Mesenchymal stem cell (in vitro differentiated cells and primary cell): ENCODE results near the gene PTPRG.

Experiments
- DNase-seq: peaks from one replicate; pipeline ENCODE4 v3.0.0-alpha.2; 2013
- H2AFZ ChIP-seq: one replicate; pipeline ENCODE4 v1.6.1; 2013; ENCODE audit warnings: low read depth, mild to moderate bottlenecking, control low read depth, inconsistent platforms, low read length, moderate library complexity
- H2AK5ac ChIP-seq: 2 replicates; pipeline ENCODE4 v1.6.1; 2013; ENCODE audit warnings: low read length, moderate library complexity, mild to moderate bottlenecking, inconsistent platforms; ENCODE audit not compliant: severe bottlenecking
- H2BK120ac ChIP-seq: one replicate; pipeline ENCODE4 v1.6.1; 2013; ENCODE audit warnings: low read depth, mild to moderate bottlenecking, inconsistent platforms, low read length, moderate library complexity
- H2BK12ac ChIP-seq, 2 experiments: one replicate each; pipeline ENCODE4 v1.6.1; 2013; ENCODE audit warnings: inconsistent platforms in 2 of 2, low read length in 2 of 2, mild to moderate bottlenecking in 2 of 2, moderate library complexity in 2 of 2, control low read depth in 1 of 2
- H2BK15ac ChIP-seq: one replicate; pipeline ENCODE4 v1.6.1; 2013; ENCODE audit warnings: mild to moderate bottlenecking, low read depth, inconsistent platforms; ENCODE audit not compliant: poor library complexity, severe bottlenecking
- H2BK5ac ChIP-seq: 2 replicates; pipeline ENCODE4 v1.6.1; 2013; ENCODE audit warnings: low read depth, mild to moderate bottlenecking, low read length, control low read depth, inconsistent platforms; ENCODE audit not compliant: poor library complexity, severe bottlenecking
- H3K14ac ChIP-seq, 2 experiments: one replicate each; pipeline ENCODE4 v1.6.1; 2013; ENCODE audit warnings: inconsistent platforms in 2 of 2, low read length in 2 of 2, control low read depth in 1 of 2, mild to moderate bottlenecking in 1 of 2, moderate library complexity in 1 of 2
- H3K18ac ChIP-seq, 2 experiments: one replicate each; pipeline ENCODE4 v1.6.1; 2013; ENCODE audit warnings: inconsistent platforms in 2 of 2, low read length in 2 of 2, control low read depth in 1 of 2, low read depth in 1 of 2, mild to moderate bottlenecking in 1 of 2
- H3K23ac ChIP-seq, 2 experiments: one replicate each; pipeline ENCODE4 v1.6.1; 2013; ENCODE audit warnings: inconsistent platforms in 2 of 2, low read length in 2 of 2, mild to moderate bottlenecking in 2 of 2, moderate library complexity in 2 of 2, control low read depth in 1 of 2
- H3K27ac ChIP-seq: 2 replicates; pipeline ENCODE4 v1.5.1; 2013; ENCODE audit warnings: mild to moderate bottlenecking, moderate library complexity, low read length, control low read depth, inconsistent platforms; ENCODE audit not compliant: poor library complexity, severe bottlenecking
- H3K27me3 ChIP-seq, 2 experiments: 2 replicates each; pipeline versions ENCODE4 v1.6.1 to v1.7.0; 2013; ENCODE audit warnings: low read length in 2 of 2, mild to moderate bottlenecking in 2 of 2, moderate library complexity in 2 of 2, control low read depth in 1 of 2, inconsistent platforms in 1 of 2; ENCODE audit not compliant: control insufficient read depth in 1 of 2, insufficient read depth in 1 of 2
- H3K36me3 ChIP-seq, 2 experiments: 2 replicates each; pipeline versions ENCODE4 v1.6.1 to v1.7.0; 2013; ENCODE audit warnings: low read length in 2 of 2, control low read depth in 1 of 2, inconsistent platforms in 1 of 2, low read depth in 1 of 2, mild to moderate bottlenecking in 1 of 2; ENCODE audit not compliant: insufficient read depth in 2 of 2, control insufficient read depth in 1 of 2
- H3K4ac ChIP-seq, 2 experiments: one replicate each; pipeline ENCODE4 v1.6.1; 2013; ENCODE audit warnings: inconsistent platforms in 2 of 2, low read length in 2 of 2, mild to moderate bottlenecking in 2 of 2, moderate library complexity in 2 of 2, control low read depth in 1 of 2, low read depth in 1 of 2
- H3K4me1 ChIP-seq: 2 replicates; pipeline ENCODE4 v1.6.1; 2013; ENCODE audit warnings: low read depth, low read length, control low read depth; ENCODE audit not compliant: control insufficient read depth, insufficient read depth
- H3K4me2 ChIP-seq: 2 replicates; pipeline ENCODE4 v1.6.1; 2013; ENCODE audit warnings: low read length, mild to moderate bottlenecking, inconsistent platforms; ENCODE audit not compliant: poor library complexity, severe bottlenecking
- H3K4me3 ChIP-seq, 2 experiments: 2 replicates each; pipeline versions ENCODE4 v1.5.1 to v1.7.0; 2013; ENCODE audit warnings: low read length in 2 of 2, mild to moderate bottlenecking in 2 of 2, control low read depth in 1 of 2, low read depth in 1 of 2; ENCODE audit not compliant: insufficient read depth in 1 of 2
- H3K79me1 ChIP-seq: replicated peaks from 2 replicates; pipeline ENCODE4 v1.6.1; 2013; ENCODE audit warnings: mild to moderate bottlenecking, control low read depth, low read length, inconsistent platforms; ENCODE audit not compliant: poor library complexity, severe bottlenecking
- H3K9ac ChIP-seq: 2 replicates; pipeline ENCODE4 v1.7.0; 2013; ENCODE audit warnings: mild to moderate bottlenecking, low read length, moderate library complexity
- H3K9me3 ChIP-seq: 2 replicates; pipeline ENCODE4 v1.7.0; 2013; ENCODE audit warnings: mild to moderate bottlenecking, low read length; ENCODE audit not compliant: control insufficient read depth
- H4K8ac ChIP-seq: one replicate; pipeline ENCODE4 v1.6.1; 2013; ENCODE audit warnings: inconsistent platforms, mild to moderate bottlenecking, low read length, moderate library complexity
- H4K91ac ChIP-seq: one replicate; pipeline ENCODE4 v1.6.1; 2013; ENCODE audit warnings: mild to moderate bottlenecking, low read length, inconsistent platforms
- WGBS: methylation state at CpG from one replicate; pipeline ENCODE4 v1.1.7; 2013; ENCODE audit warnings: mixed read lengths; 5-methylcytosine and 5-hydroxymethylcytosine counted together

Gene PTPRG

DNA sequence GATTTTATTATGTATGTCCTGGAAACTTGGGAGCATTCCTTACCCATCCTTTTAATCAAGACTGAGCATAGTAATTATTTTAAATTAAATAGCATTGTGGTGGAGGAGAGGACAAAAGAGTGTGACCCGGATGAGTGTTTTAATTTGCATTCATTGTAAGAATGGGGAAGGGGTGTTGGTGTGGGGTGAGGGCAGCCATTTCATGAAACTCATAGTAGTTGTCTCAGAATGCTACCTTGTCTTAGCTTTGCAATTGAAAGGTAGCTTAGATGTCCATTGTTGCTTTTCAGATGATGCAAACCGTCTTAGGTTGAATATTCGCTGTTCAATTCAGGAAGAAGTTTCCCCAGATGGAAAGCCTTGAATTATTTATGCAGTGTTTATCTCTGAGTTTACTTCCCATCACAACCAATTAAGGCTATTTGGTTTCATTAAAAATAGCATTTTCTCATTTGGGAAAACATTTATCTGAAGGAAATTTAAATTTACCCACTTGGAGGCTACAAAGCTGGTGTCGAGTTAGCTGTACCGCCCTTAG, 483.6 kb downstream of the PTPRG start:
- DNase-seq = no peak
- Histone ChIP-seq H2AK5ac (no peak overlapping the region), H3K9ac (no peak overlapping the region), H2BK12ac (no peak overlapping the region), H3K23ac (no peak overlapping the region), H3K4me2 (no peak overlapping the region), H3K4me3 (no peak overlapping the region), H3K36me3 (no peaks in the 10 kb centered on the region), H3K4ac (no peak overlapping the region), H3K4me1 (no peaks in the 10 kb centered on the region), H3K14ac (no peak overlapping the region), H3K18ac (no peak overlapping the region), H3K9me3 (no peaks in the 10 kb centered on the region), H2BK120ac (no peak overlapping the region), H3K27ac (no peak overlapping the region), H4K8ac (no peak overlapping the region), H2BK5ac (no peak overlapping the region), H2BK15ac (no peak overlapping the region), H4K91ac (no peak overlapping the region), H2AFZ (no peak overlapping the region), H3K27me3 (no peaks in the 10 kb centered on the region), H3K79me1 (peaks cover 11% of the 10 kb centered on the region)
- 92% methylated on average over 5 of the region's 5 CpGs for WGBS

DNA sequence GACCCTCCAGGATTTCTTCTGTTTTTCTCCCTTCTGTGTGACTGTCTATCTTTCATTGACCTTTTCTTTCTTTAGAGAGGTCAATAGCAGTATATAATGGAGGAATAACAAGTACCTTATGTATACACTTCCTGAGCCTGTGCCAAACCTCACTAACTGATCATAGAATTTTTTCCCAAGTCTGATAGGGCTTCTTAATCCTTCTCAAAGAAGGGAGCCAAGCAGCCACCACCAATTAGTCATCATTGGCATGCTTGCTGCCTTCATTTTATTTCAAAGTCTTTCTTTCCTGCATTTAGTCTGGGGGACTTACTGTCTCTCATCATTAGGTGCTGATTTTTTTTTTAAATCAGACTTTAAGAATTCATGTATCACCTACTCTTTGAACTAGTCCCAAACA, 485.0 kb downstream of the PTPRG start:
- Histone ChIP-seq H3K4me1 (no peaks in the 10 kb centered on the region), H2AFZ (no peak overlapping the region), H3K4me3 (no peak overlapping the region), H2BK12ac (no peak overlapping the region), H3K79me1 (peaks cover 8% of the 10 kb centered on the region), H3K9me3 (no peaks in the 10 kb centered on the region), H2BK120ac (no peak overlapping the region), H3K36me3 (no peaks in the 10 kb centered on the region), H3K27ac (no peak overlapping the region), H2BK15ac (no peak overlapping the region), H3K14ac (no peak overlapping the region), H3K4ac (no peak overlapping the region), H3K18ac (no peak overlapping the region), H4K8ac (no peak overlapping the region), H3K4me2 (no peak overlapping the region), H3K9ac (no peak overlapping the region), H3K23ac (no peak overlapping the region), H4K91ac (no peak overlapping the region), H2BK5ac (no peak overlapping the region), H2AK5ac (no peak overlapping the region), H3K27me3 (no peaks in the 10 kb centered on the region)
- no peak for DNase-seq

DNA sequence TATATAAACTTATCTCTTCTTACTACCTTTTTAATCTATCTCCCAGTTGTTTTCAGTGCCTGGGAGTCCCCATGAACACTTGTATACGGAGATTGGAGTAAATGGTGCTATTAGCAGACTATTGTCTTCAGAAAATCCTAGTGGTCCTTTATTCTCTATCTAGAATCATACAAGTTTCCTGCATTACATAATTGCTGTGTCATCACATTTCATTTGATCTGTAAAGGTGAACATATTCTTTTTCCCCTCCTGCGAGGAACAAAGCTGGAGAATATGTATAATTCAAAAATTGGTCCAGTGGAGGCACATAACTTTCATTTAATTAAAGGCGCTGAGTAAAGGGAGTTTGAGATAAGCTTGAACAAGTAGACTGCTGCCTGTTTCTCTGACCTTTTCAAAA, 487.2 kb downstream of the PTPRG start:
- Histone ChIP-seq H4K8ac (no peak overlapping the region), H2AK5ac (no peak overlapping the region), H2BK5ac (no peak overlapping the region), H3K4me3 (no peak overlapping the region), H3K14ac (no peak overlapping the region), H2BK12ac (no peak overlapping the region), H3K18ac (no peak overlapping the region), H3K23ac (no peak overlapping the region), H3K4me2 (no peak overlapping the region), H3K4ac (no peak overlapping the region), H2BK120ac (no peak overlapping the region), H3K36me3 (no peaks in the 10 kb centered on the region), H4K91ac (no peak overlapping the region), H2BK15ac (no peak overlapping the region), H3K79me1 (peaks cover 8% of the 10 kb centered on the region), H3K9me3 (no peaks in the 10 kb centered on the region), H3K27me3 (no peaks in the 10 kb centered on the region), H2AFZ (no peak overlapping the region), H3K27ac (no peak overlapping the region), H3K4me1 (peaks cover 3% of the 10 kb centered on the region), H3K9ac (no peak overlapping the region)
- DNase-seq = no peak
- WGBS = 92% methylated on average over 2 of the region's 3 CpGs

DNA sequence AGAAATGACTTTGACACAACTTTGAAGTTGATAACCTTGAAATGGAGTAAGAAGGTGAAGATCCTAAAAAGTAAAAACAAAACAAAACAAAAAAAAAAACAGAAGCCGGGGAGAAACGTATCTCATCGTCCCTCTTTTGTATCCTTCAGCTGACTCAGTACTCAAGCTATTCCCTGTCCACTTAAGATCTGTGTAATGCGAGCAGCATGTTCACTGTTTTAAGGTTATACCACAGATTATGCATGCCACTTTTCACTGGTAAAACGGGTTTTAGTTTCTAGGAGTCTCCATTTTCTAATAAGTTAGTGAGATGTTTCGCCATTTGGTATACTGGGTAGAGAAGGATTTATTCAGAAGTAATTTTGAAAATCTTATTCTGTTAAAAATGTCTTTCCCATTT, 487.7 kb downstream of the PTPRG start:
- 83% methylated on average over 6 of the region's 6 CpGs for WGBS
- Histone ChIP-seq H3K4me1 (peaks cover 3% of the 10 kb centered on the region), H4K8ac (no peak overlapping the region), H3K27ac (no peak overlapping the region), H3K27me3 (no peaks in the 10 kb centered on the region), H3K9me3 (no peaks in the 10 kb centered on the region), H3K9ac (no peak overlapping the region), H2BK12ac (no peak overlapping the region), H3K4ac (no peak overlapping the region), H2BK5ac (no peak overlapping the region), H3K4me3 (no peak overlapping the region), H4K91ac (no peak overlapping the region), H2BK15ac (no peak overlapping the region), H2AK5ac (no peak overlapping the region), H3K79me1 (peaks cover 11% of the 10 kb centered on the region), H3K14ac (no peak overlapping the region), H3K23ac (no peak overlapping the region), H2AFZ (no peak overlapping the region), H3K4me2 (no peak overlapping the region), H2BK120ac (no peak overlapping the region), H3K36me3 (no peaks in the 10 kb centered on the region), H3K18ac (no peak overlapping the region)
- no peak for DNase-seq
